IPS-NIHi7 (cell line): ENCODE data around the gene RMDN2.

Experiments used
- DNase-seq: peaks from one replicate; pipeline ENCODE4 v3.0.0; 2012; ENCODE audit warnings: mixed read lengths; ENCODE audit errors: extremely low spot score

RMDN2 gene

GRCh38 chr2:38045811-38046210 is 120.7 kb downstream of the RMDN2 start:
- no peak for DNase-seq

GRCh38 chr2:38056216-38056615 is 131.1 kb downstream of the RMDN2 start:
- no peak for DNase-seq

- DNase-seq, result no peak
Measured at GRCh38 chr2:38057651-38058410, 132.7 kb downstream of the RMDN2 start.

- no peak for DNase-seq
Measured at GRCh38 chr2:38060236-38061018, 135.3 kb downstream of the RMDN2 start.

- DNase-seq, result no peak
Measured at GRCh38 chr2:38064801-38065501, 139.9 kb downstream of the RMDN2 start.

- no peak for DNase-seq
Measured at GRCh38 chr2:38065502-38066135, 140.5 kb downstream of the RMDN2 start.

- DNase-seq, result no peak
Measured at GRCh38 chr2:38066421-38067115, 141.5 kb downstream of the RMDN2 start.
